CD14-positive monocyte (primary cell): ENCODE results near the gene HS6ST3. TPM values are rescaled to one million over a fixed set of nuclear protein-coding genes. Genes with fewer than 3 reads are reported as not detected.
A peak's percentile ranks its signal among the peaks of the same experiment; 100 is the strongest.

Experiments
- DNase-seq, 3 donors: peaks; one replicate each; pipeline ENCODE4 v3.0.0-alpha.2; 2011 to 2022
- H2AFZ ChIP-seq: 2 replicates; pipeline ENCODE4 v1.6.0; 2012; ENCODE audit warnings: mild to moderate bottlenecking, low read depth, low read length, inconsistent platforms; ENCODE audit not compliant: insufficient read depth, poor library complexity, severe bottlenecking
- H3K27ac ChIP-seq, 2 donors: 1 replicate in 1 of 2; 2 replicates in 1 of 2; pipeline ENCODE4 v1.5.1; 2012 to 2013; ENCODE audit warnings: low read length in 2 of 2, control low read depth in 1 of 2, inconsistent platforms in 1 of 2, low read depth in 1 of 2, mild to moderate bottlenecking in 1 of 2
- H3K27me3 ChIP-seq, 2 donors: one replicate each; pipeline versions ENCODE4 v1.6.0 to v1.6.1; 2011 to 2013; ENCODE audit warnings: low read length in 2 of 2; ENCODE audit not compliant: control insufficient read depth in 2 of 2, insufficient read depth in 2 of 2
- H3K36me3 ChIP-seq, 2 donors: replicated peaks in 1 of 2; 1 replicate in 1 of 2; 2 replicates in 1 of 2; pipeline versions ENCODE4 v1.5.1 to v1.6.1; 2012 to 2013; ENCODE audit warnings: low read length in 2 of 2, control low read depth in 1 of 2, inconsistent platforms in 1 of 2, mild to moderate bottlenecking in 1 of 2; ENCODE audit not compliant: insufficient read depth in 2 of 2, control insufficient read depth in 1 of 2
- H3K4me1 ChIP-seq, 2 donors: 1 replicate in 1 of 2; 2 replicates in 1 of 2; pipeline versions ENCODE4 v1.5.1 to v1.6.1; 2012 to 2013; ENCODE audit warnings: low read length in 2 of 2, control low read depth in 1 of 2, inconsistent platforms in 1 of 2, mild to moderate bottlenecking in 1 of 2, moderate library complexity in 1 of 2; ENCODE audit not compliant: insufficient read depth in 2 of 2, control insufficient read depth in 1 of 2
- H3K4me2 ChIP-seq: replicated peaks from 2 replicates; pipeline ENCODE3; 2012; ENCODE audit warnings: low read length, moderate library complexity, mild to moderate bottlenecking; ENCODE audit not compliant: poor library complexity, severe bottlenecking; ENCODE audit errors: extremely low read depth
- H3K4me3 ChIP-seq, 3 experiments: fragments of 200-600 bp in 1 of 3; sonication (generic) in 1 of 3; replicated peaks in 1 of 3; 1 replicate in 2 of 3; 2 replicates in 1 of 3; pipeline ENCODE4 v1.5.1; 2011 to 2013; ENCODE audit warnings: low read length in 3 of 3, mild to moderate bottlenecking in 3 of 3, control low read depth in 2 of 3, low read depth in 2 of 3, inconsistent platforms in 1 of 3, moderate library complexity in 1 of 3
- H3K79me2 ChIP-seq: 2 replicates; pipeline ENCODE4 v1.6.0; 2012; ENCODE audit warnings: mild to moderate bottlenecking, control low read depth, inconsistent platforms, low read length, moderate library complexity; ENCODE audit not compliant: insufficient read depth
- H3K9ac ChIP-seq: 2 replicates; pipeline ENCODE4 v1.6.0; 2017; ENCODE audit warnings: low read length, mild to moderate bottlenecking; ENCODE audit not compliant: insufficient read depth, poor library complexity, severe bottlenecking
- H3K9me3 ChIP-seq, 2 donors: replicated peaks in 1 of 2; 1 replicate in 1 of 2; 2 replicates in 1 of 2; pipeline versions ENCODE4 v1.5.1 to v1.6.1; 2012 to 2013; ENCODE audit warnings: low read length in 2 of 2, control low read depth in 1 of 2; ENCODE audit not compliant: control insufficient read depth in 1 of 2, insufficient read depth in 1 of 2
- H4K20me1 ChIP-seq: 2 replicates; pipeline ENCODE4 v1.6.0; 2012; ENCODE audit warnings: mild to moderate bottlenecking, low read length, control low read depth, moderate library complexity; ENCODE audit not compliant: insufficient read depth
- H3K27ac Mint-ChIP-seq, 7 donors: one replicate each; pipeline ENCODE4 v1.8.0; 2020; ENCODE audit warnings: mild to moderate bottlenecking in 7 of 7, mixed read lengths in 7 of 7, moderate library complexity in 6 of 7, inconsistent platforms in 2 of 7
- H3K27me3 Mint-ChIP-seq, 3 donors: one replicate each; pipeline ENCODE4 v1.8.0; 2021 to 2022; ENCODE audit warnings: low read depth in 3 of 3, mild to moderate bottlenecking in 3 of 3, mixed read lengths in 3 of 3, moderate library complexity in 3 of 3, inconsistent platforms in 1 of 3
- H3K36me3 Mint-ChIP-seq, 2 donors: one replicate each; pipeline ENCODE4 v1.8.0; 2020; ENCODE audit warnings: mixed read lengths in 2 of 2, inconsistent platforms in 1 of 2, mild to moderate bottlenecking in 1 of 2
- H3K4me1 Mint-ChIP-seq: one replicate; pipeline ENCODE4 v1.8.0; 2020; ENCODE audit warnings: mild to moderate bottlenecking, mixed read lengths
- H3K4me3 Mint-ChIP-seq, 2 donors: one replicate each; pipeline ENCODE4 v1.8.0; 2020; ENCODE audit warnings: mild to moderate bottlenecking in 2 of 2, mixed read lengths in 2 of 2, moderate library complexity in 1 of 2
- H3K9me3 Mint-ChIP-seq, 7 donors: one replicate each; pipeline ENCODE4 v1.8.0; 2020 to 2022; ENCODE audit warnings: mixed read lengths in 7 of 7, mild to moderate bottlenecking in 6 of 7, moderate library complexity in 6 of 7, inconsistent platforms in 2 of 7
- CTCF ChIP-seq: fragments of 200-600 bp; IDR thresholded peaks from one replicate; pipeline ENCODE4 v1.8.0; 2022; ENCODE audit warnings: antibody characterized with exemption, mild to moderate bottlenecking
- WGBS: methylation state at CpG from one replicate; pipeline ENCODE4 v1.1.5; 2013; ENCODE audit warnings: missing lambda C conversion rate; ENCODE audit not compliant: insufficient coverage; 5-methylcytosine and 5-hydroxymethylcytosine counted together
- intact Hi-C, 2 donors: fragments of 100-400 bp; cut with micrococcal nuclease; formaldehyde crosslinking; loops; one replicate each; pipeline versions ENCODE4 v1.15.0 to v1.15.1; 2023
- polyA plus RNA-seq, 3 donors: library from polyadenylated mRNA; depleted of rRNA in 1 of 3; unstranded in 2 of 3; stranded (reverse) in 1 of 3; fragments of 300-500 nt in 2 of 3; fragments of >200 nt in 1 of 3; fragmentation: Illumina TruSeq in 2 of 3; gene quantifications; 1 replicate in 2 of 3; 2 replicates in 1 of 3; pipeline ENCODE4 v1.2.3, GENCODE V29; 2012 to 2021

HS6ST3 gene
- polyA plus RNA-seq, 3 donors, result not detected

- H3K9me3 Mint-ChIP-seq, result peaks cover 6 to 12% (median 8%) of the 10 kb centered on the region in 7 donors
- H3K36me3 ChIP-seq, result no peaks in the 10 kb centered on the region
- H3K27me3 ChIP-seq, result no peaks in the 10 kb centered on the region
- 88% methylated on average over 2 of the region's 2 CpGs for WGBS
- peaks cover 8 to 12% of the 10 kb centered on the region in 2 donors for H3K9me3 ChIP-seq
- H3K4me1 Mint-ChIP-seq, result no peaks in the 10 kb centered on the region
- DNase-seq, result no peak
- no peak for TF ChIP-seq CTCF
- intact Hi-C loops, result no loop called here
- H3K4me3 ChIP-seq, result no peak overlapping the region
- H3K27ac Mint-ChIP-seq, result peak overlapping the region in 1 of 7 donors; percentile 38
- H3K27me3 Mint-ChIP-seq, result no peaks in the 10 kb centered on the region
- H3K79me2 ChIP-seq, result no peaks in the 10 kb centered on the region
- no peaks in the 10 kb centered on the region for H3K4me1 ChIP-seq
- H3K27ac ChIP-seq, result no peak overlapping the region
- no peak overlapping the region for H3K9ac ChIP-seq
- no peak overlapping the region for H2AFZ ChIP-seq
- no peaks in the 10 kb centered on the region for H3K36me3 Mint-ChIP-seq
- H3K4me3 Mint-ChIP-seq, result no peak overlapping the region
- H4K20me1 ChIP-seq, result no peaks in the 10 kb centered on the region
- H3K4me2 ChIP-seq, result no peak overlapping the region
These were observed 462.7 kb downstream of the HS6ST3 start for GRCh38 chr13:96552559-96552958.

GRCh38 chr13:96553796-96554195 is 463.9 kb downstream of the HS6ST3 start:
- WGBS, result 87% methylated on average over 7 of the region's 7 CpGs
- H3K27me3 Mint-ChIP-seq, result no peaks in the 10 kb centered on the region

More at GRCh38 chr13:96553796-96554195, 463.9 kb downstream of the HS6ST3 start:
- Histone ChIP-seq H3K9ac (no peak overlapping the region), H3K27ac (no peak overlapping the region), H3K36me3 (no peaks in the 10 kb centered on the region), H3K4me3 (no peak overlapping the region), H3K4me2 (no peak overlapping the region), H2AFZ (no peak overlapping the region), H3K9me3 (peaks cover 8 to 12% of the 10 kb centered on the region in 2 donors), H3K79me2 (no peaks in the 10 kb centered on the region), H3K27me3 (no peaks in the 10 kb centered on the region), H3K4me1 (no peaks in the 10 kb centered on the region), H4K20me1 (no peaks in the 10 kb centered on the region)
- Mint-ChIP-seq H3K4me1 (no peaks in the 10 kb centered on the region), H3K4me3 (no peak overlapping the region), H3K9me3 (peaks cover 3 to 10% (median 8%) of the 10 kb centered on the region in 7 donors), H3K27ac (no peak overlapping the region), H3K36me3 (no peaks in the 10 kb centered on the region)
- TF ChIP-seq CTCF, result no peak
- DNase-seq, result no peak
- intact Hi-C loops, result no loop called here
